Measurements from ENCODE around the gene HPSE.
"Not testable (repeated sequence)": the region's sequence is repeated elsewhere in the genome, so short reads cannot be mapped to it uniquely, and the experiment has no call there.

HPSE gene

GRCh38 chr4:83283181-83283580, 51.5 kb downstream of the HPSE start:
- no peak for DNase-seq (ENCODE audit: low spot score)

GRCh38 chr4:83282049-83282535, 52.6 kb downstream of the HPSE start:
- peak; percentile 38 for DNase-seq (ENCODE audit: low spot score)

- DNase-seq (ENCODE audit: low spot score), result no peak
These were observed 53.3 kb downstream of the HPSE start for GRCh38 chr4:83281307-83281706.

DNA sequence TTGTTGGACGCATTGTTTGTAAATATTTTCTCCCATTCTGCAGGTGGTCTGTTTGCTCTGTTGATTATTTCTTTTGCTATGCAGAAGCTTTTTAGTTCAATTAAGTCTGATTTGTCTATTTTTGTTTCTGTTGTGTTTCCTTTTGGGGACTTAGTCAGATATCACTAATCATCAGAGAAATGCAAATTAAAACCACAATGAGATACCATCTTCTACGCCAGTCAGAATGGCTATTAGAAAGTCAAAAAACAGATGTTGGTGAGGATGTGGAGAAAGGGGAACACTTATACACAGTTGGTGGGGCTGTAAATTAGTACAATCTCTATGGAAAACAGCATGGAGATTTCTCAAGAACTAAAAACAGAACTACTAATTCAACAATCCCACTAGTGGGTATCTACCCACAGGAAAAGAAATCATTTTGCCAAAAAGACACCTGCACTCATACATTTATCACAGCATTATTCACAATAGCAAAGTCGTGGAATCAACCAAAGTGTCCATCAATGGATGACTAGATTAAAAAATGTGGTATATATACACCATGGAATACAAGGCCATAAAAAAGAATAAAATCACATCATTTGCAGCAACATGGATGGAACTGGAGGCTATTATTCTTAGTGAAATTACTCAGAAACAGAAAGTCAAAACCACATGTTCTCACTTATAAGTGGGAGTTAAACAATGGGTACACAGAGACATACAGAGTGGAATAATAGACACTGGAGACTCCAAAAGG, 58.2 kb downstream of the HPSE start:
- DNase-seq (ENCODE audit: low spot score), result no peak

DNA sequence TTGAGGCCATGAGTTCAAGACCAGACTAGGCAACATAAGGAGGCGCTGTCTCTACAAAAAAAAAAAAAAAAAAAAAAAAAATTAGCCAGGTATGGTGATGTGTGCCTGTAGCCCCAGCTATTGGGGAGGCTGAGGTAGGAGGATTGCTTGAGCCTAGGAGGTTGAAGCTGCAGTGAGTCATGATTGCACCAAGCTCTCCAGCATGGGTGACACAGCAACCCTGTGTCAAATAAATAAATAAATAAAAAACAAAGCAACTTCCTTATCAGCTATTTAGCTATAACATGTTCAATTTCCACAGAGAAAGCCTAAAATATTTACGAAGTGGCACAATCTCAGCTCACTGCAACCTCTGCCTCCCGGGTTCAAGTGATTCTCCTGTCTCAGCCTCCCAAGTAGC, 60.7 kb downstream of the HPSE start:
- not testable (repeated sequence) for DNase-seq (ENCODE audit: low spot score)

DNA sequence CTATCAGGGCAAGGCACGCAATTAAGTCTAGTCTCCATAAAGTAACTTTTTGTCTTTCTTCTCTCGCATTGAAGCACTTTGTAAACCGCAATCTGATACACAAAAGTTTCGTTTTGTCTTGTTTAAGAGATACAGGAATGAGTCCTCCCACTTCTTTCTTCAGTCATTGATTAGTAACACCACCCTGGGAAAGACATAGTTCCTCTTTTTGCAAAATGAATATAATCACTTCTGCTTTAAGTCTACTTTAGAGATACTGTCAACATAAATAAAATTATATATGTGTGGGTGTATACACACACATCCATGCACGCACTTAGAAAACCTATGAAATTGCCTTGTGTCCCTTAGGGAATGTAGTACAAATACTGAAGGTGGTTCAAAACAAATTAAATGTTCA, 61.7 kb downstream of the HPSE start:
- no peak for DNase-seq (ENCODE audit: low spot score)

GRCh38 chr4:83269256-83269655, 65.4 kb downstream of the HPSE start:
- no peak for DNase-seq (ENCODE audit: low spot score)

DNA sequence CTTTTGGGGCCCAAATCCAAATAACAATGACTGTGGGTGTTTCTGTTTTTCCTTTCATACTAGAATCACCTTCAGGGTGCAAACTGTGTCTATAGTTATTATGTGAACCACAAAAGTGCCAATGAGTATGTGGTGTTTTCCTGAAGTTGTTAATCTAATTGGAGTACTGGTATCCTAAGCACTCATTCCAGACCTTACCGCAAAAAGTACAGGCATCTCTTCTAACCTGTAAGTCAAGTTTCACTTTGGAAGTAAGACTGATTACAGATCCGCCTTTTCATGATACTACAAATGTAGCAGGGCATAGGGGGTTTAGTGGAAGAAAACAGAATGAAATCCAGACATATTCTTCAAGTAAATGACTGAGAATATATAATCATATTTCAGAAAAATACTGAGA, 66.2 kb downstream of the HPSE start:
- no peak for DNase-seq (ENCODE audit: low spot score)

- no peak for DNase-seq (ENCODE audit: low spot score)
These were observed 66.7 kb downstream of the HPSE start for GRCh38 chr4:83267830-83268475.

DNA sequence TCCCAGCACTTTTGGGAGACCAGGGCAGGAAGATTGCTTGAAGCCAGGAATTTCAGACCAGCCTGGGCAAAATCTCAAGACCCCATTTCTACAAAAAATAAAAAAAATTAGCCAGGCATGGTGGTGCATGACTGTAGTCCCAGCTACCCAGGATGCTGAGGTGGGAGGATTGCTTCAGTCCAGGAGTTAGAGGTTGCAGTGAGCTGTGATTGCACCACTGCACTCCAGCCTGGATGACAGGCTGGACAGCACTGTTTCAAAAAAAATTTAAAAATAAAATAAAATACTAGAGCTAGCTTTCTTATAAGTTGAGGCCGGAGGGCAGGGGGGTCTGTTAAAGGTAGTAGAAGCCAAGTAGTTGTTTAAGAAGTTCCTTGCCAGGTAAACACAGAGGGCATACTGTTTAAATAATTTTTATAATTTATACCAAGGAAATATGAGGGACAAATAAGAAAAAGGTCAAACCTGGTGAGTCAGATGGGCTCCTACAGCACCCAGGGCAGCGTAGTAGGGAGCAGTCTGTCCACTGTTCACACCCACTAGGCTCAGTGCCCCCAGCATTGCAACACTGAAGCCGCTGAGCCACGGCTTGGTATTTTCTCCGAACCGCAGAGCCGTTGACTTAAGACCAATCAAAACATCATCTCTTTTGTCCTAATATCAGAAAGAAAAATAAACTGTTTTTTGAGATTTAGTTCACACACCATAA, 67.4 kb downstream of the HPSE start:
- DNase-seq (ENCODE audit: low spot score), result no peak

DNA sequence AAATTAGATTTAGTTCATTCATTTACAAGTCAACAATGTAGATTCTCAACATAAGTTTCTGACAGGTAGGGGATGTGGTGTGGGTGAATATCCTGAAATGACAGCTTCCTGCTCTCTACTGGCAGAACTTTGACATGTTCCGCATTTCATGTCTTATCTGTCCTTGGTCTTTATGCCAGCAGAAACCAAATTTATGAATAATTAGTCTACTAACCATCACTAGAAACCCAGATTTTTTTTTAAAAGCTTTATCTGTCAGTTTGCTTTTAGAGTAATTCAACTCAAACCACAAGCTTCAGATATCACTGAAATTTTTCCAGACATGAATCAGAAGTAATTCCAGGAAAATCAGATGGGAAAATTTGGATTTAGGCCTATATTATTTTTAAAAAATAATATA, 68.0 kb downstream of the HPSE start:
- DNase-seq (ENCODE audit: low spot score), result no peak

- DNase-seq (ENCODE audit: low spot score), result no peak
These were observed 71.5 kb downstream of the HPSE start for GRCh38 chr4:83263106-83263505.

DNA sequence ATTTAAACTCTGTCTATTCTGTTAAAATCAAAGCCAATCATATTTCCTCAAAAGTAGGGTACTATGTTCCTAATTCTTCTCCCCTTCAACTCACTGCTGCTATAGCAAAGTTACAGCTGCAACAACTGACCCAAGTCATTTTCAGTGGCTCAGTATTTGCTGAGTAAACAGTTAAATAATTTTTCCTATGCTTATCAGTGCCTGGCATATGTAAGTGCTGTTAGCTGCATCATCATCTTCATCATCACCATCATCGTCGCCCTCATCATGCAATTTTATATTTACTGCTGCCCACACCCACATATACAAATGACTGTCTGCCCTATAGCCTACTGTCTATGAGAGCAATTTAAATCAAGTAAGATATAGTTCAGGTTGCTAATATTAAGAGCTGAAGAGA, 72.0 kb downstream of the HPSE start:
- no peak for DNase-seq (ENCODE audit: low spot score)

DNA sequence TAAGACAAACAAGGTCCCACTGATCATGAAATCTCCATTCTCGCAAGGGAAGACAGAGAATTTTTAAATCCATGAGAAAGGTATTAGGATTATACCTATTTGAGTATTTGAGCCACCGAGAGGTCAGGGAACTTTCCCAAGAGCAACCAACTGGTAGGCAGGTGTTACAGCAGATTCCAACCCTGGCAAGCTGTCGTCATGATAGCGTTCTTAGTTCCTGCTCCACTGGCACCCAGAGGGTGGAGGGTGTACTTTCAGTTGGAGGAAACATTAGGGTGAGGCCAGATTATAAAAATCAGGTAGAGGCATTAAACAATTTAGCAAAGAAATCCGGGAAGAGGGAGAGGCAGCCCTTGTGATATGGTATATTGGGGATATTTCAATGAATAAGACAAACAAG, 73.3 kb downstream of the HPSE start:
- no peak for DNase-seq (ENCODE audit: low spot score)

DNA sequence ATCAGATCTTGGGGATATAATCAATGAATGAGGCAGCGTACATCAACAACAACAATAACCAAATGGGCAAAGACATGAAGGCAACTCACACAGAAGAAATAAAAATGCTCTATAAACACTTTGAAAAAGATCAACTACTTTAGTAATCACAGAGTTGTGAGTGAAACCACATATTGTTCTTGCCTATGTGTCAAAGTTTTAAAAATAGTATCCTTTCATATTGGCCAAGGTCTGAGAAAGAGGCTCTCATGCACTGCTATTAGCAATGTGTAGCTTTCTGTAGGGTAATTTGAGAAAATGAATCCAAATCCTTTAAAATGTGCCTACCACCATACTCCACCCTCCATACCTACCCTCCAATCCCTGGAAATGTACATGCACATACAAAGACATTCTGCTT, 75.1 kb downstream of the HPSE start:
- DNase-seq (ENCODE audit: low spot score), result no peak

GRCh38 chr4:83258461-83258860, 76.2 kb downstream of the HPSE start:
- no peak for DNase-seq (ENCODE audit: low spot score)

DNA sequence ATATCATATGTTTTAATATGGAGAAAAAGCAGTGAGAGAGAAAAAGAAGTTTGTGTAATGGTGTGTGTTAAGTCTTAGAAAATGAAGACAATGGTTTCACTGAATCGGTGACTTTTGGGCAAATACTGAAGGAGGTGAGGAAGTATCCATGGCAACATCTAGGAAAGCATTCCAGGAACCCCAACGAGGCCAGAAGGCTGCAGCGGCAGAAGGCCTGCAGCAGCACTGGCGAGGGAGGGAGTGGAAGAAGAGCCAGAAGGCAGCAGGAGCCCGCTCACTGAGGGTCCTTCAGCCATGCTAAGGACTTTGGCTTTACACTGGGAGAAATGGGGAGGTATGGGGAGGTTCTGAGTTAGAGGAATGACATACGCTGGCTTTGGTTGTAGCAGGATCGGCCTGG, 76.8 kb downstream of the HPSE start:
- DNase-seq (ENCODE audit: low spot score), result no peak

- DNase-seq (ENCODE audit: low spot score), result no peak
These were observed 79.1 kb downstream of the HPSE start for GRCh38 chr4:83255584-83255983.

- peak; percentile 61 for DNase-seq (ENCODE audit: low spot score)
These were observed 81.8 kb downstream of the HPSE start for GRCh38 chr4:83252782-83253405.

DNA sequence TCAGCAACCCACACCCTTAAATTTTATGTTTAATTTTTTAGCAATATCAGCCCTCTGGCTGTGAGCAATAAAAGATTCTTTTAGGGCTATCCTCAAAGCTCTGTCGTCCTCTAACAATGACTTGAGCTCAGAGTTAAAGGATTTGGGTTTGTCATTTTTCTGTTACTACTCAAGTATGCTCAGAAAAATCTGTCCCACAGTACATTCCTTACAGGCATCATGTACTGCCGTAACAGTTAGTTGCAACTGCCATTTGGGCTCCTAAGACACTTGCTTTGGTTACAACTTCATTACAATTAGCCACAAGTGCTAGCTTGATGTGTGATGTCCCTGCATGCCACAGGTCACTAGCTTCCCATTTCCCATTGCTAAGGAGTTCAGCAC, 83.2 kb downstream of the HPSE start:
- no peak for DNase-seq (ENCODE audit: low spot score)

DNA sequence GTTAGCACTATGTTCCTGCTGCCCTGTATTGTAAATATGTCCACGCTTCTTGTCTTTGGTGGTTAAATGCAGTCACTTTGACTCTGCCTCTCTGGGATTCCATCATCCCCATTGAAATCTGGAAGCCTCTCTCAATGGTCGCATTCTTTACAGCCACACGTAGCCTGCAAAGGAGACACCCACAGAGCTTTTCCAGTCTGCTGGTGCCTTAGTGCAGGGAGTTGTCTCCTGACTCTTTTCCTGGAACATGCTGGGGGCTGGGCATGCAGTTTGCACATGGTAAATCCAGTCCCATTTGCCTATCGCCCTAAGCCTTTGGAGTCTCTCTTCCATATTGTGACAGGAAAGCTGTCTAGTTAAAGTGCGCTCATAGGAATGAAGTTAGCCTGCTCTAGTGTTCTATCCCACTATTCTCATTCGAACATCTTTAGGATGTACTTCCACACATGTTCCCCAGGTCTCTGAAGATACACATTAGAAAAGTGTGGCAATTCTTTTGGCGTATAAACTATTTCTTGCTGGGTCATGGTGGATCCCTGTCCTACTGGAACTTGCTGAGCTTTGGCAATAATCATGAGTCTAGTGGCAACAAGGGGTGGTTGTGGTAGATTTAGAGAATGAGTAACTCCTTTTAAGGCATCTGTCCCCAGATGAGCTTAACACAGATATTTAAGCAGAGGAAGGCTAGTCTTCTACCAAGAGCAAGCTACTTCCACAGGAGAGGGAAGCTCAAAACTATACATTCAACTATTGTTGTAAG, 83.8 kb downstream of the HPSE start:
- no peak for DNase-seq (ENCODE audit: low spot score)

DNA sequence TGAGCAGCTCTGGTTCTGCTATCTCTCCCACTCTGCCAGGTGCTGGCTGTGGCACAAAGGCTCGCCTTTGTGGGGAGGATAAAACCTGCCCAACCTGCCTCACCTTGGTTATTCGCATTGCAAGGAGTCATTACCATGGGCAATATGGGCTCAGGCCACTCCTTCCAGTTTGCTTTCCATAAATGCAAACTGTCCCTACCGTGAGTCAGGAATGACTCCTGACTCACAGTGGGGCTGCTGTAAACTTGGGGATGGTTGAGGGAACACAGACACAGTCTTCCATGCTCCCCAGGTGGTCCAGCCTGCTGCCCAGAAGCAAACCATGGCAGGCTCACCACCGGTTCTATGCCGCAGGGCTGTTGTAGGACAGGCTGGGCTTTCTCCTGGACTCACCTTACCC, 86.2 kb downstream of the HPSE start:
- no peak for DNase-seq (ENCODE audit: low spot score)
